Measurements from ENCODE around the gene NACA2.

NACA2 gene

GRCh38 chr17:61543786-61544415 lies 47.1 kb downstream of the NACA2 start:
- DNase-seq: no peak

GRCh38 chr17:61542027-61542426 lies 49.0 kb downstream of the NACA2 start:
- no peak for DNase-seq

GRCh38 chr17:61540874-61541273 lies 50.1 kb downstream of the NACA2 start:
- no peak for DNase-seq

Data from activated T-cell treated with anti-CD3 and anti-CD28 coated beads, Interleukin-2, amount 50 U/mL, for 48 hours (primary cell).